HG03025 (cell line): Measurements from ENCODE around the gene DDX1.

Source experiments
- ATAC-seq: cut with Tn5 transposase; IDR thresholded peaks from one replicate; pipeline ENCODE4 v1.9.1; 2021; ENCODE audit warnings: mild to moderate bottlenecking, moderate library complexity; ENCODE audit not compliant: unreplicated experiment, low FRiP score

DDX1 gene

GRCh38 chr2:15626967-15627366 is 35.3 kb downstream of the DDX1 start:
- no peak for ATAC-seq

GRCh38 chr2:15627817-15628684 is 36.4 kb downstream of the DDX1 start:
- no peak for ATAC-seq

GRCh38 chr2:15628899-15629855 is 37.5 kb downstream of the DDX1 start:
- no peak for ATAC-seq

GRCh38 chr2:15630121-15630977 is 38.7 kb downstream of the DDX1 start:
- ATAC-seq = no peak

GRCh38 chr2:15630978-15631719 is 39.5 kb downstream of the DDX1 start:
- no peak for ATAC-seq

GRCh38 chr2:15631883-15632282 is 40.2 kb downstream of the DDX1 start:
- ATAC-seq = no peak

GRCh38 chr2:15633043-15633970 is 41.6 kb downstream of the DDX1 start:
- ATAC-seq = no peak

GRCh38 chr2:15633971-15634346 is 42.3 kb downstream of the DDX1 start:
- no peak for ATAC-seq

GRCh38 chr2:15634846-15635490 is 43.3 kb downstream of the DDX1 start:
- ATAC-seq = no peak

- ATAC-seq = peak; percentile 83
Measured at GRCh38 chr2:15636972-15637785, 45.5 kb downstream of the DDX1 start.

- ATAC-seq = no peak
Measured at GRCh38 chr2:15638720-15639119, 47.1 kb downstream of the DDX1 start.

- ATAC-seq = no peak
Measured at GRCh38 chr2:15639323-15640251, 47.9 kb downstream of the DDX1 start.

GRCh38 chr2:15640261-15640711 is 48.6 kb downstream of the DDX1 start:
- ATAC-seq = no peak

- no peak for ATAC-seq
Measured at GRCh38 chr2:15640784-15641183, 49.1 kb downstream of the DDX1 start.

- ATAC-seq = no peak
Measured at GRCh38 chr2:15641530-15641982, 49.9 kb downstream of the DDX1 start.
